GM23338 (cell line): ENCODE measurements around the gene FYCO1. TPM values are rescaled to one million over a fixed set of nuclear protein-coding genes. Genes with fewer than 3 reads are reported as not detected.

Source experiments
- ATAC-seq: fragments of 200-7000 bp; cut with Tn5 transposase; 3 replicates; pipeline ENCODE4 v1.9.1; 2020
- DNase-seq: peaks from one replicate; pipeline ENCODE4 v3.0.0-alpha.2; 2015; ENCODE audit warnings: low spot score
- H2AFZ ChIP-seq: fragments of 200-600 bp; sonication (generic); 2 replicates; pipeline ENCODE4 v1.8.0; 2016; ENCODE audit warnings: antibody characterized with exemption, mild to moderate bottlenecking, moderate library complexity
- H3F3A ChIP-seq: fragments of 200-600 bp; sonication (generic); replicated peaks from 2 replicates; pipeline ENCODE4 v1.8.0; 2017; ENCODE audit warnings: antibody characterized with exemption, mixed run types, low read depth
- H3K27ac ChIP-seq: fragments of 200-600 bp; sonication (generic); 2 replicates; pipeline ENCODE4 v1.6.1; 2016; ENCODE audit warnings: low read depth
- H3K27me3 ChIP-seq: fragments of 200-600 bp; sonication (generic); 2 replicates; pipeline ENCODE4 v1.8.0; 2016; ENCODE audit warnings: mild to moderate bottlenecking, mixed run types, moderate library complexity; ENCODE audit not compliant: insufficient read depth
- H3K36me3 ChIP-seq: fragments of 200-600 bp; sonication (generic); 2 replicates; pipeline ENCODE4 v1.8.0; 2016; ENCODE audit warnings: mild to moderate bottlenecking; ENCODE audit not compliant: insufficient read depth
- H3K4me1 ChIP-seq: fragments of 200-600 bp; sonication (generic); 2 replicates; pipeline ENCODE4 v1.8.0; 2016; ENCODE audit warnings: mild to moderate bottlenecking, moderate library complexity; ENCODE audit not compliant: insufficient read depth
- H3K4me2 ChIP-seq: fragments of 200-600 bp; sonication (generic); 2 replicates; pipeline ENCODE4 v1.7.1; 2017; ENCODE audit warnings: mixed run types
- H3K4me3 ChIP-seq: fragments of 200-600 bp; sonication (generic); 2 replicates; pipeline ENCODE4 v1.6.1; 2016; ENCODE audit warnings: mixed run types
- H3K79me2 ChIP-seq: fragments of 200-600 bp; sonication (generic); replicated peaks from 2 replicates; pipeline ENCODE4 v1.8.0; 2017; ENCODE audit warnings: mild to moderate bottlenecking; ENCODE audit not compliant: insufficient read depth
- H3K9me2 ChIP-seq: fragments of 200-600 bp; sonication (generic); 2 replicates; pipeline ENCODE4 v1.8.0; 2017; ENCODE audit not compliant: insufficient read depth
- H4K20me1 ChIP-seq: fragments of 200-600 bp; sonication (generic); replicated peaks from 2 replicates; pipeline ENCODE4 v1.8.0; 2017; ENCODE audit warnings: mild to moderate bottlenecking; ENCODE audit not compliant: insufficient read depth
- H3K27ac Mint-ChIP-seq: 2 replicates; pipeline ENCODE4 v1.8.0; 2020; ENCODE audit warnings: inconsistent platforms, mild to moderate bottlenecking, moderate library complexity, mixed read lengths
- H3K27me3 Mint-ChIP-seq: 3 replicates; pipeline ENCODE4 v1.8.0; 2022; ENCODE audit warnings: low read depth, mild to moderate bottlenecking, moderate library complexity, mixed read lengths, inconsistent platforms; ENCODE audit not compliant: insufficient read depth, poor library complexity
- H3K36me3 Mint-ChIP-seq: 3 replicates; pipeline ENCODE4 v1.8.0; 2021; ENCODE audit warnings: low read depth, mild to moderate bottlenecking, inconsistent platforms, moderate library complexity, mixed read lengths
- H3K4me1 Mint-ChIP-seq: 3 replicates; pipeline ENCODE4 v1.8.0; 2020; ENCODE audit warnings: mild to moderate bottlenecking, inconsistent platforms, mixed read lengths
- H3K4me3 Mint-ChIP-seq: 3 replicates; pipeline ENCODE4 v1.8.0; 2021; ENCODE audit warnings: moderate library complexity, mild to moderate bottlenecking, inconsistent platforms, mixed read lengths
- H3K9me3 Mint-ChIP-seq: 3 replicates; pipeline ENCODE4 v1.8.0; 2020; ENCODE audit warnings: moderate library complexity, mild to moderate bottlenecking, inconsistent platforms, mixed read lengths
- CREB1 ChIP-seq: fragments of 250-450 bp; sonication (Bioruptor Pico); IDR thresholded peaks from 2 replicates; pipeline ENCODE4 v1.5.0; 2020; ENCODE audit warnings: low read depth, mild to moderate bottlenecking, moderate library complexity
- CTCF ChIP-seq, 2 experiments: fragments of 200-600 bp in 1 of 2; sonication (generic) in 1 of 2; conservative IDR thresholded peaks; 2 replicates each; pipeline versions ENCODE4 v1.5.1 to v1.6.1; 2016 to 2017; ENCODE audit warnings: antibody characterized with exemption in 2 of 2, low read depth in 2 of 2, mild to moderate bottlenecking in 2 of 2, moderate library complexity in 1 of 2
- ETS1 ChIP-seq: IDR thresholded peaks from 2 replicates; pipeline ENCODE4 v1.6.1; 2016; ENCODE audit warnings: antibody characterized with exemption
- EZH2 ChIP-seq: fragments of 200-600 bp; sonication (generic); IDR thresholded peaks from one replicate; pipeline ENCODE4 v1.8.0; 2017; ENCODE audit warnings: antibody characterized with exemption, mild to moderate bottlenecking, low read depth; ENCODE audit not compliant: unreplicated experiment
- EZH2phosphoT487 ChIP-seq: fragments of 200-600 bp; sonication (generic); IDR thresholded peaks from one replicate; pipeline ENCODE4 v1.8.1; 2018; ENCODE audit warnings: antibody characterized with exemption; ENCODE audit not compliant: unreplicated experiment
- JUNB ChIP-seq: IDR thresholded peaks from one replicate; pipeline ENCODE4 v1.6.1; 2016; ENCODE audit warnings: antibody characterized with exemption; ENCODE audit not compliant: unreplicated experiment
- NANOG ChIP-seq: IDR thresholded peaks from 2 replicates; pipeline ENCODE4 v1.6.1; 2016; ENCODE audit warnings: antibody characterized with exemption, borderline replicate concordance
- POLR2AphosphoS5 ChIP-seq: IDR thresholded peaks from 2 replicates; pipeline ENCODE4 v1.6.1; 2016; ENCODE audit warnings: antibody characterized with exemption, low read depth
- REST ChIP-seq: IDR thresholded peaks from one replicate; pipeline ENCODE4 v1.6.1; 2018; ENCODE audit warnings: antibody characterized with exemption; ENCODE audit not compliant: unreplicated experiment
- STAT1 ChIP-seq: IDR thresholded peaks from one replicate; pipeline ENCODE4 v1.6.1; 2016; ENCODE audit warnings: antibody characterized with exemption; ENCODE audit not compliant: unreplicated experiment
- ZNF114 ChIP-seq: fragments of 250-450 bp; sonication (Bioruptor Pico); IDR thresholded peaks from 2 replicates; pipeline ENCODE4 v1.5.0; 2020; ENCODE audit warnings: mild to moderate bottlenecking, moderate library complexity
- ZNF331 ChIP-seq: fragments of 250-450 bp; sonication (Bioruptor Pico); IDR thresholded peaks from 2 replicates; pipeline ENCODE4 v1.5.0; 2020; ENCODE audit warnings: low read depth, mild to moderate bottlenecking, moderate library complexity
- polyA plus RNA-seq: library from polyadenylated mRNA; unstranded; fragments of >200 nt; fragmentation: Nextera tagmentation; extraction: Ambion mirVana; gene quantifications from 2 replicates; pipeline ENCODE4 v1.2.1, GENCODE V29; 2016
- total RNA-seq: library from RNA; depleted of rRNA; stranded (reverse); fragments of >200 nt; shearing (Covaris generic); gene quantifications from 2 replicates; pipeline ENCODE4 v1.2.3, GENCODE V29; 2014
- TF ChIP-seq, protein P1 (sequence below): fragments of 250-450 bp; sonication (Bioruptor Pico); IDR thresholded peaks from 2 replicates; pipeline ENCODE4 v1.5.0; 2020; ENCODE audit warnings: mild to moderate bottlenecking, moderate library complexity

FYCO1 gene
- total and polyA plus RNA-seq, 2 experiments from 2014 or later = 4.5 to 17.2 TPM

DNA sequence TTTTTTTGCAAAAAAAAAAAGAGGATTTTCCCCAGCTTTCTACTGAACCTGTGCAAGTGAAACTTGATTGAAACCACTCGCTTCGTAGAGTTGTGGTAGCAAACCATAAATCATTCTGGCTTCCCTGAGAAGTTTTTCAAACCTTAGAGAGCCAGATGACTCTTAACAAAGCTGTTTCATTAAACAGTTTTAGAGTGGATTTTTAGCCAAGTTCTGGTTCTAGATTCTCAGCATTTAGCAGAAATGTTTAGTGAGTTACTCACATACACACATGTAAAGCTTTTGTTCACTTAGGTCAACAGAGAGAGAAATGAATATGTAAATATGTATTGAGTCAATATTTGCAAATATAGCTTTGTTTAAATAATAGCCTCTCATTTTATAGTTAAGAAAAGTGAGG lies 127.4 kb downstream of the FYCO1 start:
- Histone ChIP-seq H2AFZ (no peak overlapping the region), H3K4me2 (no peak overlapping the region), H3K27ac (no peak overlapping the region), H3F3A (no peaks in the 10 kb centered on the region), H3K27me3 (no peaks in the 10 kb centered on the region), H3K9me2 (no peaks in the 10 kb centered on the region), H3K36me3 (no peaks in the 10 kb centered on the region), H3K4me1 (peaks cover 8% of the 10 kb centered on the region), H4K20me1 (no peaks in the 10 kb centered on the region), H3K79me2 (no peaks in the 10 kb centered on the region), H3K4me3 (no peak overlapping the region)
- Mint-ChIP-seq H3K9me3 (no peaks in the 10 kb centered on the region), H3K36me3 (no peaks in the 10 kb centered on the region), H3K4me3 (no peak overlapping the region), H3K27ac (no peak overlapping the region), H3K27me3 (peaks cover 3% of the 10 kb centered on the region), H3K4me1 (peaks cover 14% of the 10 kb centered on the region)
- TF ChIP-seq, protein P1, sequence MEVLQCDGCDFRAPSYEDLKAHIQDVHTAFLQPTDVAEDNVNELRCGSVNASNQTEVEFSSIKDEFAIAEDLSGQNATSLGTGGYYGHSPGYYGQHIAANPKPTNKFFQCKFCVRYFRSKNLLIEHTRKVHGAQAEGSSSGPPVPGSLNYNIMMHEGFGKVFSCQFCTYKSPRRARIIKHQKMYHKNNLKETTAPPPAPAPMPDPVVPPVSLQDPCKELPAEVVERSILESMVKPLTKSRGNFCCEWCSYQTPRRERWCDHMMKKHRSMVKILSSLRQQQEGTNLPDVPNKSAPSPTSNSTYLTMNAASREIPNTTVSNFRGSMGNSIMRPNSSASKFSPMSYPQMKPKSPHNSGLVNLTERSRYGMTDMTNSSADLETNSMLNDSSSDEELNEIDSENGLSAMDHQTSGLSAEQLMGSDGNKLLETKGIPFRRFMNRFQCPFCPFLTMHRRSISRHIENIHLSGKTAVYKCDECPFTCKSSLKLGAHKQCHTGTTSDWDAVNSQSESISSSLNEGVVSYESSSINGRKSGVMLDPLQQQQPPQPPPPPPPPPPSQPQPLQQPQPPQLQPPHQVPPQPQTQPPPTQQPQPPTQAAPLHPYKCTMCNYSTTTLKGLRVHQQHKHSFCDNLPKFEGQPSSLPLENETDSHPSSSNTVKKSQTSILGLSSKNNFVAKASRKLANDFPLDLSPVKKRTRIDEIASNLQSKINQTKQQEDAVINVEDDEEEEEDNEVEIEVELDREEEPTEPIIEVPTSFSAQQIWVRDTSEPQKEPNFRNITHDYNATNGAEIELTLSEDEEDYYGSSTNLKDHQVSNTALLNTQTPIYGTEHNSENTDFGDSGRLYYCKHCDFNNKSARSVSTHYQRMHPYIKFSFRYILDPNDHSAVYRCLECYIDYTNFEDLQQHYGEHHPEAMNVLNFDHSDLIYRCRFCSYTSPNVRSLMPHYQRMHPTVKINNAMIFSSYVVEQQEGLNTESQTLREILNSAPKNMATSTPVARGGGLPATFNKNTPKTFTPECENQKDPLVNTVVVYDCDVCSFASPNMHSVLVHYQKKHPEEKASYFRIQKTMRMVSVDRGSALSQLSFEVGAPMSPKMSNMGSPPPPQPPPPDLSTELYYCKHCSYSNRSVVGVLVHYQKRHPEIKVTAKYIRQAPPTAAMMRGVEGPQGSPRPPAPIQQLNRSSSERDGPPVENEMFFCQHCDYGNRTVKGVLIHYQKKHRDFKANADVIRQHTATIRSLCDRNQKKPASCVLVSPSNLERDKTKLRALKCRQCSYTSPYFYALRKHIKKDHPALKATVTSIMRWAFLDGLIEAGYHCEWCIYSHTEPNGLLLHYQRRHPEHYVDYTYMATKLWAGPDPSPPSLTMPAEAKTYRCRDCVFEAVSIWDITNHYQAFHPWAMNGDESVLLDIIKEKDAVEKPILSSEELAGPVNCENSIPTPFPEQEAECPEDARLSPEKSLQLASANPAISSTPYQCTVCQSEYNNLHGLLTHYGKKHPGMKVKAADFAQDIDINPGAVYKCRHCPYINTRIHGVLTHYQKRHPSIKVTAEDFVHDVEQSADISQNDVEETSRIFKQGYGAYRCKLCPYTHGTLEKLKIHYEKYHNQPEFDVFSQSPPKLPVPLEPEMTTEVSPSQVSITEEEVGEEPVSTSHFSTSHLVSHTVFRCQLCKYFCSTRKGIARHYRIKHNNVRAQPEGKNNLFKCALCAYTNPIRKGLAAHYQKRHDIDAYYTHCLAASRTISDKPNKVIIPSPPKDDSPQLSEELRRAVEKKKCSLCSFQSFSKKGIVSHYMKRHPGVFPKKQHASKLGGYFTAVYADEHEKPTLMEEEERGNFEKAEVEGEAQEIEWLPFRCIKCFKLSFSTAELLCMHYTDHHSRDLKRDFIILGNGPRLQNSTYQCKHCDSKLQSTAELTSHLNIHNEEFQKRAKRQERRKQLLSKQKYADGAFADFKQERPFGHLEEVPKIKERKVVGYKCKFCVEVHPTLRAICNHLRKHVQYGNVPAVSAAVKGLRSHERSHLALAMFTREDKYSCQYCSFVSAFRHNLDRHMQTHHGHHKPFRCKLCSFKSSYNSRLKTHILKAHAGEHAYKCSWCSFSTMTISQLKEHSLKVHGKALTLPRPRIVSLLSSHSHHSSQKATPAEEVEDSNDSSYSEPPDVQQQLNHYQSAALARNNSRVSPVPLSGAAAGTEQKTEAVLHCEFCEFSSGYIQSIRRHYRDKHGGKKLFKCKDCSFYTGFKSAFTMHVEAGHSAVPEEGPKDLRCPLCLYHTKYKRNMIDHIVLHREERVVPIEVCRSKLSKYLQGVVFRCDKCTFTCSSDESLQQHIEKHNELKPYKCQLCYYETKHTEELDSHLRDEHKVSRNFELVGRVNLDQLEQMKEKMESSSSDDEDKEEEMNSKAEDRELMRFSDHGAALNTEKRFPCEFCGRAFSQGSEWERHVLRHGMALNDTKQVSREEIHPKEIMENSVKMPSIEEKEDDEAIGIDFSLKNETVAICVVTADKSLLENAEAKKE (CRISPR knock-in tag) = no peak
- TF ChIP-seq EZH2phosphoT487 (no peak), STAT1 (no peak), EZH2 (no peak), JUNB (no peak), CTCF (conservative IDR thresholded peaks at IDR 0.05; ENCODE audit: low read depth in 2 of 2) (no peak), ZNF114 (CRISPR knock-in tag) (no peak), ZNF331 (CRISPR knock-in tag) (no peak), NANOG (no peak), CREB1 (CRISPR knock-in tag) (no peak), REST (no peak), ETS1 (no peak), POLR2AphosphoS5 (no peak)
- ATAC-seq (no peak), DNase-seq (no peak)
